Measurements from ENCODE around the gene ANKRD40CL. TPM values are rescaled to one million over a fixed set of nuclear protein-coding genes. Genes with fewer than 3 reads are reported as not detected.

ANKRD40CL gene
- polyA plus RNA-seq, 1 of the 3 experiments (the other 2 are of a cell fraction), result not detected

DNA sequence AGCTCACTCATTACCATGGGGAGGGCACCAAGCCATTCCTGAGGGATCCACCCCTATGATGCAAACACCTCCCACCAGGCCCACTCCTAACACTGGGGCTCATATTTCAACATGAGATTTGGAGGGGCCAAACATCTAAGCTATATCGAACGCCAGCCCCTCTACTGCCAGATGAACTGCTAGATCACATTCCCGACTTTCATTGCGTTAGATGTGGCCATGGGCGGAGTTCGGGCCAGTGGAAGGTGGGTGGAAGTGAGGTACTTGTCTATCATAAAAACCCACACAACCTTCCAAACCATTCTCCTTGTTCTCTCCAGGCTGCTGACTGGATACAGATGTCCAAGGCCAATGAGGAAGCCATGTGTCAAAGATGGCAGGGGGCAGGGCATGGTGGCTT lies 27.0 kb upstream of the ANKRD40CL start (continued):
- no peak for TF ChIP-seq GATA2 (CRISPR knock-in tag; IDR thresholded peaks at IDR 0.05)
- TF ChIP-seq, protein P1, sequence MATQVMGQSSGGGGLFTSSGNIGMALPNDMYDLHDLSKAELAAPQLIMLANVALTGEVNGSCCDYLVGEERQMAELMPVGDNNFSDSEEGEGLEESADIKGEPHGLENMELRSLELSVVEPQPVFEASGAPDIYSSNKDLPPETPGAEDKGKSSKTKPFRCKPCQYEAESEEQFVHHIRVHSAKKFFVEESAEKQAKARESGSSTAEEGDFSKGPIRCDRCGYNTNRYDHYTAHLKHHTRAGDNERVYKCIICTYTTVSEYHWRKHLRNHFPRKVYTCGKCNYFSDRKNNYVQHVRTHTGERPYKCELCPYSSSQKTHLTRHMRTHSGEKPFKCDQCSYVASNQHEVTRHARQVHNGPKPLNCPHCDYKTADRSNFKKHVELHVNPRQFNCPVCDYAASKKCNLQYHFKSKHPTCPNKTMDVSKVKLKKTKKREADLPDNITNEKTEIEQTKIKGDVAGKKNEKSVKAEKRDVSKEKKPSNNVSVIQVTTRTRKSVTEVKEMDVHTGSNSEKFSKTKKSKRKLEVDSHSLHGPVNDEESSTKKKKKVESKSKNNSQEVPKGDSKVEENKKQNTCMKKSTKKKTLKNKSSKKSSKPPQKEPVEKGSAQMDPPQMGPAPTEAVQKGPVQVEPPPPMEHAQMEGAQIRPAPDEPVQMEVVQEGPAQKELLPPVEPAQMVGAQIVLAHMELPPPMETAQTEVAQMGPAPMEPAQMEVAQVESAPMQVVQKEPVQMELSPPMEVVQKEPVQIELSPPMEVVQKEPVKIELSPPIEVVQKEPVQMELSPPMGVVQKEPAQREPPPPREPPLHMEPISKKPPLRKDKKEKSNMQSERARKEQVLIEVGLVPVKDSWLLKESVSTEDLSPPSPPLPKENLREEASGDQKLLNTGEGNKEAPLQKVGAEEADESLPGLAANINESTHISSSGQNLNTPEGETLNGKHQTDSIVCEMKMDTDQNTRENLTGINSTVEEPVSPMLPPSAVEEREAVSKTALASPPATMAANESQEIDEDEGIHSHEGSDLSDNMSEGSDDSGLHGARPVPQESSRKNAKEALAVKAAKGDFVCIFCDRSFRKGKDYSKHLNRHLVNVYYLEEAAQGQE (IDR thresholded peaks at IDR 0.05; ENCODE audit: low read depth, low read length), result no peak

DNA sequence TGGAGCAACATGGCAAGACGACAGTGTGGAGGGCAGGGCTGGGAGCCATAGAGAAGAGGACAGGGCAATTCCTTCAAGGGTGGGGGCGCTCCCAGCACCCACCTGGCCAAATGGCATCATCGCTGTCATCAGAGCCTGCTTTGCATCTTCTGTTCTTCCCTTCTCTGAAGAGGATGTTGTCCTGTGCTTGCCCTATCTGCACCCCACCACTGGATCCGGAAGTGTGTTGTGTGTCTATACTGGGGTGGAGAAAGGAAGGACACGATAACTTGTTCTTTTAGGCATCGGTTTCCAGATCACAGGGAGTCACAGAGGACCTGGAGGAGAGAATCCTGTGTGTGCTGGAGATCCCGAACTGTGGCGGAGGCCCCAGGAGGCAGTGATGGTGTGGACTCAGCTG lies 25.7 kb upstream of the ANKRD40CL start:
- no peaks in the 10 kb centered on the region for H3K9me2 ChIP-seq
- no peaks in the 10 kb centered on the region for H3K36me3 ChIP-seq (replicated peaks in 1 of 2; ENCODE audit: control insufficient read depth in 1 of 2, insufficient read depth in 2 of 2, low read length in 1 of 2)
- no peaks in the 10 kb centered on the region for H3K9me3 ChIP-seq
- H3K9ac ChIP-seq, result no peak overlapping the region
- H3K27me3 ChIP-seq (ENCODE audit: insufficient read depth), result no peaks in the 10 kb centered on the region
- no peaks in the 10 kb centered on the region for H3F3A ChIP-seq (replicated peaks; ENCODE audit: insufficient read depth)
- no peak for DNase-seq
- H3K4me2 ChIP-seq, result no peak overlapping the region
- CTCF ChIA-PET, result interaction anchor here (1.6 to 8.9 kb wide), 2 partner anchors 9 to 24 kb away, joined by 8 to 95 read pairs; no protein-coding TSS in a partner anchor
- H3K27ac ChIP-seq (ENCODE audit: low read depth in 2 of 2, low read length in 1 of 2), result no peak overlapping the region
- TF ChIP-seq, protein P2, sequence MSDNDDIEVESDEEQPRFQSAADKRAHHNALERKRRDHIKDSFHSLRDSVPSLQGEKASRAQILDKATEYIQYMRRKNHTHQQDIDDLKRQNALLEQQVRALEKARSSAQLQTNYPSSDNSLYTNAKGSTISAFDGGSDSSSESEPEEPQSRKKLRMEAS (IDR thresholded peaks at IDR 0.05; ENCODE audit: low read depth), result no peak
- no peak for TF ChIP-seq RCOR1 (IDR thresholded peaks at IDR 0.05; ENCODE audit: low read length)
- no peak for TF ChIP-seq ELF1 (IDR thresholded peaks at IDR 0.05)
- TF ChIP-seq, protein P3, sequence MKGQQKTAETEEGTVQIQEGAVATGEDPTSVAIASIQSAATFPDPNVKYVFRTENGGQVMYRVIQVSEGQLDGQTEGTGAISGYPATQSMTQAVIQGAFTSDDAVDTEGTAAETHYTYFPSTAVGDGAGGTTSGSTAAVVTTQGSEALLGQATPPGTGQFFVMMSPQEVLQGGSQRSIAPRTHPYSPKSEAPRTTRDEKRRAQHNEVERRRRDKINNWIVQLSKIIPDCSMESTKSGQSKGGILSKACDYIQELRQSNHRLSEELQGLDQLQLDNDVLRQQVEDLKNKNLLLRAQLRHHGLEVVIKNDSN (IDR thresholded peaks at IDR 0.05; ENCODE audit: borderline replicate concordance, low read depth), result no peak
- TF ChIP-seq, protein P4, sequence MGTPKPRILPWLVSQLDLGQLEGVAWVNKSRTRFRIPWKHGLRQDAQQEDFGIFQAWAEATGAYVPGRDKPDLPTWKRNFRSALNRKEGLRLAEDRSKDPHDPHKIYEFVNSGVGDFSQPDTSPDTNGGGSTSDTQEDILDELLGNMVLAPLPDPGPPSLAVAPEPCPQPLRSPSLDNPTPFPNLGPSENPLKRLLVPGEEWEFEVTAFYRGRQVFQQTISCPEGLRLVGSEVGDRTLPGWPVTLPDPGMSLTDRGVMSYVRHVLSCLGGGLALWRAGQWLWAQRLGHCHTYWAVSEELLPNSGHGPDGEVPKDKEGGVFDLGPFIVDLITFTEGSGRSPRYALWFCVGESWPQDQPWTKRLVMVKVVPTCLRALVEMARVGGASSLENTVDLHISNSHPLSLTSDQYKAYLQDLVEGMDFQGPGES (IDR thresholded peaks at IDR 0.05; ENCODE audit: low read depth, low read length), result no peak
- H3K79me2 ChIP-seq (ENCODE audit: insufficient read depth), result no peaks in the 10 kb centered on the region
- H3K4me3 ChIP-seq (ENCODE audit: low read depth in 2 of 2, low read length in 1 of 2), result no peak overlapping the region
- no peak overlapping the region for H2AFZ ChIP-seq (ENCODE audit: low read depth)
- peaks cover 0 to 7% of the 10 kb centered on the region in 2 experiments; a peak in 1 of 4 replicates for H3K4me1 ChIP-seq (ENCODE audit: control insufficient read depth in 1 of 2, insufficient read depth in 2 of 2, low read depth in 1 of 2, low read length in 1 of 2)
- no peaks in the 10 kb centered on the region for H4K20me1 ChIP-seq (ENCODE audit: insufficient read depth)
- POLR2A ChIA-PET, result no interaction called here
- WGBS (ENCODE audit: low lambda C conversion rate), result 80% methylated on average over 8 of the region's 8 CpGs

DNA sequence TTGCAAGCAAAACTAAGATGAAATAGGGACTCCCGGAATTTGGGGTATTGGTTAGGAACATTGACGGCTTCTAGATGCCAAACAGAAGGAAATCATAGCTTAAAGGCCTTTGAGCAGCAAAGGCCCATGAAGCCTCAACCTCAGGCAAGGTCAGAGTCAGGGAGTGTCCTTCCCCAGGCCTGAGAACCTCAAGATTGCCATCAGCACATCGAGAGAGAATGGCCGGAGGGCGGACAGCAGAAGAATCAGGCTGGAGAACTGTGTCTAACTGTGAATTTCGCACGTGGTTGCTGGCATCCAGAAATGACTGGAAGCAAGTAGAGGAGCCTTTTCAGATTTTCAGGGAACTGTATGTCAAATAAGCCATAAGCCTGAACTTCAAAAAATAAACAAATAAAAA lies 24.8 kb upstream of the ANKRD40CL start:
- H3K4me2 ChIP-seq, result no peak overlapping the region
- H3K4me1 ChIP-seq (ENCODE audit: control insufficient read depth in 1 of 2, insufficient read depth in 2 of 2, low read depth in 1 of 2, low read length in 1 of 2), result peaks cover 0 to 3% of the 10 kb centered on the region in 2 experiments; a peak in 1 of 4 replicates
- ChIA-PET CTCF (interaction anchor here (1.6 to 8.9 kb wide), 2 partner anchors 8 to 25 kb away, joined by 8 to 95 read pairs; no protein-coding TSS in a partner anchor), POLR2A (no interaction called here)
- no peak overlapping the region for H2AFZ ChIP-seq (ENCODE audit: low read depth)
- H3K79me2 ChIP-seq (ENCODE audit: insufficient read depth), result no peaks in the 10 kb centered on the region
- no peak overlapping the region for H3K4me3 ChIP-seq (ENCODE audit: low read depth in 2 of 2, low read length in 1 of 2)
- no peaks in the 10 kb centered on the region for H3K9me2 ChIP-seq
- WGBS (ENCODE audit: low lambda C conversion rate), result 79% methylated on average over 7 of the region's 7 CpGs
- no peaks in the 10 kb centered on the region for H4K20me1 ChIP-seq (ENCODE audit: insufficient read depth)
- no peaks in the 10 kb centered on the region for H3K9me3 ChIP-seq
- no peaks in the 10 kb centered on the region for H3K36me3 ChIP-seq (replicated peaks in 1 of 2; ENCODE audit: control insufficient read depth in 1 of 2, insufficient read depth in 2 of 2, low read length in 1 of 2)
- H3F3A ChIP-seq (replicated peaks; ENCODE audit: insufficient read depth), result no peaks in the 10 kb centered on the region
- no peak for DNase-seq
- no peak overlapping the region for H3K9ac ChIP-seq
- H3K27me3 ChIP-seq (ENCODE audit: insufficient read depth), result no peaks in the 10 kb centered on the region
- H3K27ac ChIP-seq (ENCODE audit: low read depth in 2 of 2, low read length in 1 of 2), result no peak overlapping the region
- TF ChIP-seq EZH2phosphoT487 (IDR thresholded peaks at IDR 0.05; ENCODE audit: borderline replicate concordance, low read depth), result no peak
- TF ChIP-seq EP300 (IDR thresholded peaks at IDR 0.05; ENCODE audit: borderline replicate concordance in 1 of 2, low read depth in 1 of 2, low read length in 1 of 2), result no peak
- TF ChIP-seq MXI1 (IDR thresholded peaks at IDR 0.05; ENCODE audit: low read depth, low read length), result no peak
- TF ChIP-seq JUND (IDR thresholded peaks at IDR 0.05), result no peak
- TF ChIP-seq RXRA (IDR thresholded peaks at IDR 0.05; ENCODE audit: borderline replicate concordance, low read depth), result no peak
- TF ChIP-seq, protein P5, sequence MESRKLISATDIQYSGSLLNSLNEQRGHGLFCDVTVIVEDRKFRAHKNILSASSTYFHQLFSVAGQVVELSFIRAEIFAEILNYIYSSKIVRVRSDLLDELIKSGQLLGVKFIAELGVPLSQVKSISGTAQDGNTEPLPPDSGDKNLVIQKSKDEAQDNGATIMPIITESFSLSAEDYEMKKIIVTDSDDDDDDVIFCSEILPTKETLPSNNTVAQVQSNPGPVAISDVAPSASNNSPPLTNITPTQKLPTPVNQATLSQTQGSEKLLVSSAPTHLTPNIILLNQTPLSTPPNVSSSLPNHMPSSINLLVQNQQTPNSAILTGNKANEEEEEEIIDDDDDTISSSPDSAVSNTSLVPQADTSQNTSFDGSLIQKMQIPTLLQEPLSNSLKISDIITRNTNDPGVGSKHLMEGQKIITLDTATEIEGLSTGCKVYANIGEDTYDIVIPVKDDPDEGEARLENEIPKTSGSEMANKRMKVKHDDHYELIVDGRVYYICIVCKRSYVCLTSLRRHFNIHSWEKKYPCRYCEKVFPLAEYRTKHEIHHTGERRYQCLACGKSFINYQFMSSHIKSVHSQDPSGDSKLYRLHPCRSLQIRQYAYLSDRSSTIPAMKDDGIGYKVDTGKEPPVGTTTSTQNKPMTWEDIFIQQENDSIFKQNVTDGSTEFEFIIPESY (IDR thresholded peaks at IDR 0.05; ENCODE audit: borderline replicate concordance, low read depth), result no peak
- no peak for TF ChIP-seq TAF1 (IDR thresholded peaks at IDR 0.05; ENCODE audit: borderline replicate concordance, low read depth, low read length)
- TF ChIP-seq SIN3A (IDR thresholded peaks at IDR 0.05; ENCODE audit: borderline replicate concordance, low read depth, low read length), result no peak
- no peak for TF ChIP-seq TEAD4 (IDR thresholded peaks at IDR 0.05; ENCODE audit: borderline replicate concordance, insufficient read depth)
- TF ChIP-seq NRF1 (IDR thresholded peaks at IDR 0.05; ENCODE audit: low read depth, low read length), result no peak
